Astrocyte (in vitro differentiated cells and primary cell): ENCODE results near the gene SYF2.
"Not testable (repeated sequence)": the region's sequence is repeated elsewhere in the genome, so short reads cannot be mapped to it uniquely, and the experiment has no call there.

Experiments
- EZH2 ChIP-seq: IDR thresholded peaks from 2 replicates; pipeline ENCODE4 v1.6.1; 2012; ENCODE audit warnings: mild to moderate bottlenecking, low read length, inconsistent platforms; ENCODE audit not compliant: insufficient read depth
- TF ChIP-seq, protein P1 (sequence below): IDR thresholded peaks from 2 replicates; pipeline ENCODE4 v1.5.1; 2011; ENCODE audit warnings: low read depth, mild to moderate bottlenecking, inconsistent platforms, low read length, moderate library complexity; ENCODE audit not compliant: insufficient read depth

DNA sequence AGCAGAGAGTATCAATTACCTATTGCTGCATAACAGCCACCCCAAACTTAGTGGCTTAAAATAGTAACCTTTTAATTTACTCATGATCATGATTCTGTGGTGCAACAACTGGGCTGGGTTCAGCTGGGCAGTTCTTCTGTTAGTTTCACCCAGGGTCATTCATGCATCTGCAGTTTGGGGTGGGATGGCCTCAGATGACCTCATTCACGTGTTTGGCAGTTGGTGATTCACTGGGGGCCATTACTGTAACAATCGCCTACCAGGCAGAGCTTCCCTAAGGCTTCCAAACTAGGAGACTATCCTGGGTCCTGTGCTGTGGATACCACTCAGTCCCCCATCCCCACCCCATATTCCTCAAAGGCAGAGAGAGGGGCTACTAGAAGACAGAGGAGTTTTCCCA is 46.1 kb upstream of the SYF2 start:
- TF ChIP-seq, protein P1, sequence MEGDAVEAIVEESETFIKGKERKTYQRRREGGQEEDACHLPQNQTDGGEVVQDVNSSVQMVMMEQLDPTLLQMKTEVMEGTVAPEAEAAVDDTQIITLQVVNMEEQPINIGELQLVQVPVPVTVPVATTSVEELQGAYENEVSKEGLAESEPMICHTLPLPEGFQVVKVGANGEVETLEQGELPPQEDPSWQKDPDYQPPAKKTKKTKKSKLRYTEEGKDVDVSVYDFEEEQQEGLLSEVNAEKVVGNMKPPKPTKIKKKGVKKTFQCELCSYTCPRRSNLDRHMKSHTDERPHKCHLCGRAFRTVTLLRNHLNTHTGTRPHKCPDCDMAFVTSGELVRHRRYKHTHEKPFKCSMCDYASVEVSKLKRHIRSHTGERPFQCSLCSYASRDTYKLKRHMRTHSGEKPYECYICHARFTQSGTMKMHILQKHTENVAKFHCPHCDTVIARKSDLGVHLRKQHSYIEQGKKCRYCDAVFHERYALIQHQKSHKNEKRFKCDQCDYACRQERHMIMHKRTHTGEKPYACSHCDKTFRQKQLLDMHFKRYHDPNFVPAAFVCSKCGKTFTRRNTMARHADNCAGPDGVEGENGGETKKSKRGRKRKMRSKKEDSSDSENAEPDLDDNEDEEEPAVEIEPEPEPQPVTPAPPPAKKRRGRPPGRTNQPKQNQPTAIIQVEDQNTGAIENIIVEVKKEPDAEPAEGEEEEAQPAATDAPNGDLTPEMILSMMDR, result not testable (repeated sequence)
- TF ChIP-seq EZH2, result not testable (repeated sequence)
